ENCODE results near the gene FCMR.

DNA sequence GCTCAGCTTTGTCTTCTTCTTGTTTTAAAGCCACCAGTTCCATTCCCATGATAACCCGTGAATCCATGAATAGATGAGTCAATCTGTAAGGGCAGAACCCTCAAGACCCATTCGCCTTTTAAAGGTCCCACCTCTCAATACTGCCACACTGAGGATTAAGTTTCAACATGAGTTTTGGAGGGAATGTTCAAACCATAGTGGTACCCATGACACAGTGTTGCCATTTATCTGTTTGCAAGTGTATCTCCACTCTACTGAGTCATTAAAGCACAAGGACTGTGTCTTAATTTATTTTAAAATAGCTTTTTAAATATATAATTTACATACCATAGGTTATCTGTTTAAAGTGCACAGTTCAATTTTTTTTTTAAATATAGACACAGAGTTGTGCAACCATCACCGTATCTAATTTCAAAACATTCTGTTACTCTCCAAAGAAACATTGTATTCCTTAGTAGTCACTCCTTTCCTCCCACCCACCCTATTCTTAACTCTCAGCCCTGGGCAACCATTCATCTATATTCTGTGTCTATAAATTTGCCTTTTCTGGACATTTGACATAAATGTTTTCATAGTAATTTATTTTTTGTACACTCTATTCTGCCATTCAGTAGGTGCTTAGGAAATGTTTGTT, 29.3 kb downstream of the FCMR start:
- TF ChIP-seq EZH2 (IDR thresholded peaks at IDR 0.05; ENCODE audit: borderline replicate concordance, low read depth, low read length, severe bottlenecking) (no peak), CTCF (IDR thresholded peaks at IDR 0.05; ENCODE audit: borderline replicate concordance, extremely low read depth, low read length, poor library complexity, severe bottlenecking) (no peak)

Data from DND-41 (cell line).